OCI-LY7 (cell line): ENCODE results near the gene METTL4.

Experiments
- EZH2phosphoT487 ChIP-seq: fragments of 200-600 bp; sonication (generic); IDR thresholded peaks from 2 replicates; pipeline ENCODE4 v1.6.1; 2018; ENCODE audit warnings: low read depth, borderline replicate concordance, mild to moderate bottlenecking, mixed run types, antibody characterized with exemption, low read length, moderate library complexity, mixed read lengths
- TF ChIP-seq, protein P1 (sequence below): fragments of 200-600 bp; sonication (generic); conservative IDR thresholded peaks from 2 replicates; pipeline ENCODE4 v1.5.1; 2014; ENCODE audit warnings: mild to moderate bottlenecking, antibody characterized with exemption, low read length, moderate library complexity, mixed read lengths

DNA sequence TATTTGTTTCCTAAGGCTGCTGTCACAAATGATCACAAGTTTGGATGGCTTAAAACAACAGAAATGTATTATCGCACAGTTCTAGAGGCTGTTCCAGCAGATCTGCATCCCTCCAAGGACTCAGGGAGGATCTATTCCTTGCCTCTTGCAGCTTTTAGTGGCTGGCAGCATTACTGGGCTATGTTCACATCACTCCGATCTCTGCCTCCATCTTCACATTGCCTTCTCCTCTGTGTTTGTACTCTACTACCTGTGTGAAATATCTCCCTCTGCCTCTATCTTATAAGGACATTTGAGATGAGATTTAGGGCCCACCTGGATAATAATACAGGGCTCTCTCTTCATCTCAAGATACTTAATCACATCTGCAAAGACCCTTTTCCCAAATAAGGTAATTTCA, 19.0 kb upstream of the METTL4 start:
- TF ChIP-seq, protein P1, sequence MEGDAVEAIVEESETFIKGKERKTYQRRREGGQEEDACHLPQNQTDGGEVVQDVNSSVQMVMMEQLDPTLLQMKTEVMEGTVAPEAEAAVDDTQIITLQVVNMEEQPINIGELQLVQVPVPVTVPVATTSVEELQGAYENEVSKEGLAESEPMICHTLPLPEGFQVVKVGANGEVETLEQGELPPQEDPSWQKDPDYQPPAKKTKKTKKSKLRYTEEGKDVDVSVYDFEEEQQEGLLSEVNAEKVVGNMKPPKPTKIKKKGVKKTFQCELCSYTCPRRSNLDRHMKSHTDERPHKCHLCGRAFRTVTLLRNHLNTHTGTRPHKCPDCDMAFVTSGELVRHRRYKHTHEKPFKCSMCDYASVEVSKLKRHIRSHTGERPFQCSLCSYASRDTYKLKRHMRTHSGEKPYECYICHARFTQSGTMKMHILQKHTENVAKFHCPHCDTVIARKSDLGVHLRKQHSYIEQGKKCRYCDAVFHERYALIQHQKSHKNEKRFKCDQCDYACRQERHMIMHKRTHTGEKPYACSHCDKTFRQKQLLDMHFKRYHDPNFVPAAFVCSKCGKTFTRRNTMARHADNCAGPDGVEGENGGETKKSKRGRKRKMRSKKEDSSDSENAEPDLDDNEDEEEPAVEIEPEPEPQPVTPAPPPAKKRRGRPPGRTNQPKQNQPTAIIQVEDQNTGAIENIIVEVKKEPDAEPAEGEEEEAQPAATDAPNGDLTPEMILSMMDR = no peak
- no peak for TF ChIP-seq EZH2phosphoT487
